ENCODE measurements around the gene DDX25. TPM values are rescaled to one million over a fixed set of nuclear protein-coding genes. Genes with fewer than 3 reads are reported as not detected.

Gene DDX25
- total and polyA plus RNA-seq, 10 of the 15 experiments (the other 5 are each of a cell fraction or from before 2014, with no cell fraction given), result 0.05 TPM; not detected in 9

DNA sequence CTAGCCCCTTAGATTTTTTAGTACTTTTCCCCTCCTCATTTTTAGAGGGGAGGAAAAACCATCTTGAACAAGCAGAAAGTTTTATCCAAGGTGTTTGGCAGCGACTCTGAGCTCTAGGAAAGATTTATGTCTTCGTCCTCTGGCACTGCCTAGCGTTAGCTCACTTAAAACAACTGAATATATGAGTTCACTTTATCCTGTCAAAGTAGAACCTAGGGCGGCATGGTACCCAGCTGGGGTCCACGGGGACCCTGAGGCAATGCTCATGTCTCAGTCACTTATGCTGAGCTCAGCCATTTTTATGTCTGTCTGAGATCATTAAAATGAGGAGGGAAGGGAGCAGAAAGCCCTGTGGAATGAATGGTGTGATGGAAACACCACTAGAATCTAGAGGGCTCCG lies 27.4 kb downstream of the DDX25 start:
- in situ Hi-C loops (cut with MboI), result no loop called here
- 23% methylated on average over 6 of the region's 6 CpGs for WGBS (ENCODE audit: insufficient coverage, insufficient replicate concordance, low lambda C conversion rate, missing lambda C conversion rate)

More for the DNA sequence above, 27.4 kb downstream of the DDX25 start:
- FAIRE-seq, result no peak
- ChIA-PET SMC1A (ENCODE audit: uncharacterized antibody, unreplicated experiment) (interaction anchor here (0.8 to 2.7 kb wide), 3 partner anchors 9 to 262 kb away, joined by 3 to 10 read pairs (median 3); no protein-coding TSS in a partner anchor), CTCF (interaction anchor here (0.6 to 1.9 kb wide), 4 partner anchors 10 to 262 kb away, joined by 3 to 11 read pairs (median 6); no protein-coding TSS in a partner anchor), RAD21 (ENCODE audit: unreplicated experiment) (interaction anchor here (0.6 to 1.3 kb wide), 3 partner anchors 95 to 262 kb away, joined by 3 to 5 read pairs (median 3); no protein-coding TSS in a partner anchor), POLR2A (interaction anchor here (0.6 kb wide), 1 partner anchor 130 kb away, joined by 3 read pairs; no protein-coding TSS in a partner anchor)
- Histone ChIP-seq H2AFZ (ENCODE audit: control insufficient read depth, low read depth, low read length) (no peak overlapping the region), H3K79me2 (ENCODE audit: control insufficient read depth, insufficient read depth, low read length) (no peaks in the 10 kb centered on the region), H3K9me3 (replicated peaks; ENCODE audit: control insufficient read depth, insufficient read depth, low read length) (no peaks in the 10 kb centered on the region), H3K27me3 (replicated peaks in 1 of 2; ENCODE audit: control insufficient read depth in 2 of 2, insufficient read depth in 2 of 2, low read length in 1 of 2) (no peaks in the 10 kb centered on the region; a peak in 1 of 4 replicates), H3K4me3 (no peak overlapping the region), H3K36me3 (ENCODE audit: control insufficient read depth in 2 of 2, insufficient read depth in 2 of 2, low read length in 1 of 2) (no peaks in the 10 kb centered on the region), H3K27ac (ENCODE audit: control insufficient read depth, insufficient read depth) (no peak overlapping the region), H3K4me2 (ENCODE audit: control insufficient read depth, insufficient read depth) (no peak overlapping the region), H3K4me1 (ENCODE audit: control insufficient read depth, insufficient read depth, low read length) (no peaks in the 10 kb centered on the region), H4K20me1 (ENCODE audit: control insufficient read depth, insufficient read depth) (no peaks in the 10 kb centered on the region), H3K9ac (ENCODE audit: control insufficient read depth, insufficient read depth, low read length) (no peak overlapping the region)
- DNase-seq (ENCODE audit: low read depth, low spot score), result no peak
- TF ChIP-seq HCFC1 (IDR thresholded peaks at IDR 0.05; ENCODE audit: low read length) (no peak), SREBF1 (IDR thresholded peaks at IDR 0.05; ENCODE audit: low read length) (no peak), NFYB (IDR thresholded peaks at IDR 0.05; ENCODE audit: insufficient read depth, low read depth, low read length) (no peak), EZH2 (IDR thresholded peaks at IDR 0.05; ENCODE audit: borderline replicate concordance, control insufficient read depth, low read depth, low read length) (no peak), ETV6 (conservative IDR thresholded peaks at IDR 0.05 in 1 of 2, IDR thresholded peaks at IDR 0.05 in 1 of 2; ENCODE audit: borderline replicate concordance in 1 of 2, low read depth in 1 of 2) (no peak), ELK1 (IDR thresholded peaks at IDR 0.05; ENCODE audit: low read depth, low read length) (no peak), RELB (IDR thresholded peaks at IDR 0.05; ENCODE audit: low read depth) (no peak), PAX8 (IDR thresholded peaks at IDR 0.05) (no peak), IKZF1 (conservative IDR thresholded peaks at IDR 0.05) (no peak), MXI1 (IDR thresholded peaks at IDR 0.05; ENCODE audit: low read depth, low read length) (no peak), NFXL1 (IDR thresholded peaks at IDR 0.05; ENCODE audit: borderline replicate concordance) (no peak), CHD2 (IDR thresholded peaks at IDR 0.05; ENCODE audit: borderline replicate concordance, low read depth, low read length) (no peak), SUPT20H (IDR thresholded peaks at IDR 0.05; ENCODE audit: borderline replicate concordance, control insufficient read depth, low read depth, low read length) (no peak), YY1 (IDR thresholded peaks at IDR 0.05; ENCODE audit: low read depth, low read length) (no peak)
- TF ChIP-seq, protein P1, sequence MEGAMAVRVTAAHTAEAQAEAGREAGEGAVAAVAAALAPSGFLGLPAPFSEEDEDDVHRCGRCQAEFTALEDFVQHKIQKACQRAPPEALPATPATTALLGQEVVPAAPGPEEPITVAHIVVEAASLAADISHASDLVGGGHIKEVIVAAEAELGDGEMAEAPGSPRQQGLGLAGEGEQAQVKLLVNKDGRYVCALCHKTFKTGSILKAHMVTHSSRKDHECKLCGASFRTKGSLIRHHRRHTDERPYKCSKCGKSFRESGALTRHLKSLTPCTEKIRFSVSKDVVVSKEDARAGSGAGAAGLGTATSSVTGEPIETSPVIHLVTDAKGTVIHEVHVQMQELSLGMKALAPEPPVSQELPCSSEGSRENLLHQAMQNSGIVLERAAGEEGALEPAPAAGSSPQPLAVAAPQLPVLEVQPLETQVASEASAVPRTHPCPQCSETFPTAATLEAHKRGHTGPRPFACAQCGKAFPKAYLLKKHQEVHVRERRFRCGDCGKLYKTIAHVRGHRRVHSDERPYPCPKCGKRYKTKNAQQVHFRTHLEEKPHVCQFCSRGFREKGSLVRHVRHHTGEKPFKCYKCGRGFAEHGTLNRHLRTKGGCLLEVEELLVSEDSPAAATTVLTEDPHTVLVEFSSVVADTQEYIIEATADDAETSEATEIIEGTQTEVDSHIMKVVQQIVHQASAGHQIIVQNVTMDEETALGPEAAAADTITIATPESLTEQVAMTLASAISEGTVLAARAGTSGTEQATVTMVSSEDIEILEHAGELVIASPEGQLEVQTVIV (IDR thresholded peaks at IDR 0.05; ENCODE audit: borderline replicate concordance, partially characterized antibody), result no peak
- BruUV-seq (replicated peaks), result no TSS peak
- no peak for ATAC-seq
- intact Hi-C loops (cut with micrococcal nuclease; ENCODE audit: unreplicated experiment), result no loop called here

All from GM12878 (cell line).